Measurements from ENCODE around the gene ENTR1.

DNA sequence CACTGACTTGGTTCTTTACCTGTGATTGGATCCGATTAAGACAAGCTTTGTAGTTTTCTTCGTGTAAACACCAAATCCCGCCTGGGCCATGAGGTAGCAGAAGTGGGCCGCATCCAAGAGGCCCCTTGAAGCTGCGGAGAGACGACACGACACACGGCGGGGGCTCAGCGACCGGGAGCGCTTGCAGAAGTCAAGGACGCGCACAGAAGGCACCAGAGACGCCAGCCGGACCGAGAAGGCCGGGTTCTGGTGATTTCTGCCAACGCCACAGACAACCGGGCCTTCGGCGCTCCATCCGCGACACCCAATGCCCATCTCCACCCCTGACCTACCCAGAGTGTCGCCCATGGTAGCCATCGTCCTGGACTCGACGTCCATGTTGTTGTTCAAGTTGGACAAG, 49.0 kb upstream of the ENTR1 start:
- TF ChIP-seq, protein P1, sequence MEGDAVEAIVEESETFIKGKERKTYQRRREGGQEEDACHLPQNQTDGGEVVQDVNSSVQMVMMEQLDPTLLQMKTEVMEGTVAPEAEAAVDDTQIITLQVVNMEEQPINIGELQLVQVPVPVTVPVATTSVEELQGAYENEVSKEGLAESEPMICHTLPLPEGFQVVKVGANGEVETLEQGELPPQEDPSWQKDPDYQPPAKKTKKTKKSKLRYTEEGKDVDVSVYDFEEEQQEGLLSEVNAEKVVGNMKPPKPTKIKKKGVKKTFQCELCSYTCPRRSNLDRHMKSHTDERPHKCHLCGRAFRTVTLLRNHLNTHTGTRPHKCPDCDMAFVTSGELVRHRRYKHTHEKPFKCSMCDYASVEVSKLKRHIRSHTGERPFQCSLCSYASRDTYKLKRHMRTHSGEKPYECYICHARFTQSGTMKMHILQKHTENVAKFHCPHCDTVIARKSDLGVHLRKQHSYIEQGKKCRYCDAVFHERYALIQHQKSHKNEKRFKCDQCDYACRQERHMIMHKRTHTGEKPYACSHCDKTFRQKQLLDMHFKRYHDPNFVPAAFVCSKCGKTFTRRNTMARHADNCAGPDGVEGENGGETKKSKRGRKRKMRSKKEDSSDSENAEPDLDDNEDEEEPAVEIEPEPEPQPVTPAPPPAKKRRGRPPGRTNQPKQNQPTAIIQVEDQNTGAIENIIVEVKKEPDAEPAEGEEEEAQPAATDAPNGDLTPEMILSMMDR (conservative IDR thresholded peaks at IDR 0.05; ENCODE audit: low read depth, low read length), result no peak
- TF ChIP-seq POLR2A (IDR thresholded peaks at IDR 0.05; ENCODE audit: low read depth, low read length), result no peak
- TF ChIP-seq MAZ (IDR thresholded peaks at IDR 0.05; ENCODE audit: borderline replicate concordance, low read depth, low read length), result no peak
- no peak for TF ChIP-seq SMC3 (IDR thresholded peaks at IDR 0.05; ENCODE audit: low read depth, low read length)
- TF ChIP-seq RCOR1 (IDR thresholded peaks at IDR 0.05; ENCODE audit: insufficient replicate concordance, low read length), result no peak
- no peak for TF ChIP-seq RFX5 (IDR thresholded peaks at IDR 0.05; ENCODE audit: low read depth, low read length)
- TF ChIP-seq, protein P2, sequence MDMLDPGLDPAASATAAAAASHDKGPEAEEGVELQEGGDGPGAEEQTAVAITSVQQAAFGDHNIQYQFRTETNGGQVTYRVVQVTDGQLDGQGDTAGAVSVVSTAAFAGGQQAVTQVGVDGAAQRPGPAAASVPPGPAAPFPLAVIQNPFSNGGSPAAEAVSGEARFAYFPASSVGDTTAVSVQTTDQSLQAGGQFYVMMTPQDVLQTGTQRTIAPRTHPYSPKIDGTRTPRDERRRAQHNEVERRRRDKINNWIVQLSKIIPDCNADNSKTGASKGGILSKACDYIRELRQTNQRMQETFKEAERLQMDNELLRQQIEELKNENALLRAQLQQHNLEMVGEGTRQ (IDR thresholded peaks at IDR 0.05; ENCODE audit: low read depth, low read length), result no peak
- TF ChIP-seq NFE2L2 (IDR thresholded peaks at IDR 0.05; ENCODE audit: low read depth, low read length), result no peak
- TF ChIP-seq CEBPB (IDR thresholded peaks at IDR 0.05; ENCODE audit: low read depth, low read length), result no peak
- TF ChIP-seq MAFK (IDR thresholded peaks at IDR 0.05; ENCODE audit: low read depth, low read length), result no peak

Data from IMR-90 (cell line).